ENCODE data around the gene AMHR2. TPM values are rescaled to one million over a fixed set of nuclear protein-coding genes. Genes with fewer than 3 reads are reported as not detected.

AMHR2 gene
- total and polyA plus RNA-seq, 9 of the 15 experiments (the other 6 are each of a cell fraction or from before 2014, with no cell fraction given), result 8.9 to 49.7 (median 19.3) TPM

GRCh38 chr12:53451661-53452158 is 28.1 kb downstream of the AMHR2 start, which contains the start of gene PCBP2 (continued):
- TF ChIP-seq NRF1 (conservative IDR thresholded peaks at IDR 0.05 in 1 of 2, IDR thresholded peaks at IDR 0.05 in 1 of 2), result peak; percentile 69 to 76
- peak; percentile 62 for TF ChIP-seq POLR2B (IDR thresholded peaks at IDR 0.05; ENCODE audit: low read depth, partially characterized antibody)
- peak; percentile 95 for TF ChIP-seq ATF7 (IDR thresholded peaks at IDR 0.05)
- peak; percentile 90 for TF ChIP-seq HCFC1 (IDR thresholded peaks at IDR 0.05; ENCODE audit: low read depth, low read length)
- TF ChIP-seq RAD51 (IDR thresholded peaks at IDR 0.05; ENCODE audit: borderline replicate concordance, low read depth), result peak; percentile 10; the same call in 1 of the 2 replicates
- TF ChIP-seq, protein P1, sequence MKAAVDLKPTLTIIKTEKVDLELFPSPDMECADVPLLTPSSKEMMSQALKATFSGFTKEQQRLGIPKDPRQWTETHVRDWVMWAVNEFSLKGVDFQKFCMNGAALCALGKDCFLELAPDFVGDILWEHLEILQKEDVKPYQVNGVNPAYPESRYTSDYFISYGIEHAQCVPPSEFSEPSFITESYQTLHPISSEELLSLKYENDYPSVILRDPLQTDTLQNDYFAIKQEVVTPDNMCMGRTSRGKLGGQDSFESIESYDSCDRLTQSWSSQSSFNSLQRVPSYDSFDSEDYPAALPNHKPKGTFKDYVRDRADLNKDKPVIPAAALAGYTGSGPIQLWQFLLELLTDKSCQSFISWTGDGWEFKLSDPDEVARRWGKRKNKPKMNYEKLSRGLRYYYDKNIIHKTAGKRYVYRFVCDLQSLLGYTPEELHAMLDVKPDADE (conservative IDR thresholded peaks at IDR 0.05; ENCODE audit: control insufficient read depth, low read depth, low read length), result peak; percentile 72; the same call in 1 of the 2 replicates
- TF ChIP-seq CEBPB (tag; IDR thresholded peaks at IDR 0.05), result peak; percentile 82
- TF ChIP-seq SMARCA4 (IDR thresholded peaks at IDR 0.05), result peak; percentile 33; the same call in 1 of the 2 replicates
- TF ChIP-seq EHMT2 (IDR thresholded peaks at IDR 0.05), result peak; percentile 68
- 0 out of 2 replicates have a peak, but pooled peaks have one; percentile 48 for TF ChIP-seq IRF9 (tag; IDR thresholded peaks at IDR 0.05)
- TF ChIP-seq ZNF583 (CRISPR knock-in tag; IDR thresholded peaks at IDR 0.05), result no peak
- TF ChIP-seq TAF9B (IDR thresholded peaks at IDR 0.05; ENCODE audit: partially characterized antibody), result peak; percentile 65
- TF ChIP-seq NFRKB (IDR thresholded peaks at IDR 0.05; ENCODE audit: low read depth), result peak; percentile 62
- no peak for TF ChIP-seq RBBP5 (IDR thresholded peaks at IDR 0.05; ENCODE audit: borderline replicate concordance, insufficient read depth, low read length, poor library complexity, severe bottlenecking)
- TF ChIP-seq DPF2 (IDR thresholded peaks at IDR 0.05), result peak; percentile 61
- 0 out of 4 replicates have a peak, but pooled peaks of 1 of the 2 experiments have one; percentile 36 for TF ChIP-seq ETV6 (IDR thresholded peaks at IDR 0.05; ENCODE audit: borderline replicate concordance in 1 of 2, low read depth in 2 of 2, low read length in 1 of 2)
- no peak for TF ChIP-seq ETV6 (CRISPR knock-in tag; IDR thresholded peaks at IDR 0.05; ENCODE audit: borderline replicate concordance)
- TF ChIP-seq KDM1A (IDR thresholded peaks at IDR 0.05), result peak in 1 of 2 experiments; percentile 69; a peak in 3 of 4 replicates
- TF ChIP-seq ZBTB7A (IDR thresholded peaks at IDR 0.05; ENCODE audit: borderline replicate concordance, control insufficient read depth, low read depth, low read length), result peak; percentile 89
- TF ChIP-seq ZNF146 (CRISPR knock-in tag; IDR thresholded peaks at IDR 0.05; ENCODE audit: unreplicated experiment), result no peak
- TF ChIP-seq MTA2 (IDR thresholded peaks at IDR 0.05; ENCODE audit: low read depth), result peak; percentile 87
- peak; percentile 49; the same call in 1 of the 2 replicates for TF ChIP-seq NCOR1 (IDR thresholded peaks at IDR 0.05)
- TF ChIP-seq NR2C1 (IDR thresholded peaks at IDR 0.05), result peak; percentile 100
- peak; percentile 100 for TF ChIP-seq NR2C1 (tag; IDR thresholded peaks at IDR 0.05)
- no peak for TF ChIP-seq ZNF280A (IDR thresholded peaks at IDR 0.05; ENCODE audit: low read depth, partially characterized antibody)
- TF ChIP-seq STAT5A (IDR thresholded peaks at IDR 0.05; ENCODE audit: borderline replicate concordance, low read length), result peak; percentile 48; the same call in 1 of the 2 replicates
- peak; percentile 82 for TF ChIP-seq RBM39 (optimal IDR thresholded peaks at IDR 0.05; ENCODE audit: low read depth, low read length)
- TF ChIP-seq ZNF133 (CRISPR knock-in tag; IDR thresholded peaks at IDR 0.05), result no peak
- peak; percentile 85 for TF ChIP-seq PHF20 (IDR thresholded peaks at IDR 0.05; ENCODE audit: partially characterized antibody)

Measured in K562 (cell line).